GM19351 (cell line): ENCODE measurements around the gene RBX1.
"Not testable (repeated sequence)": the region's sequence is repeated elsewhere in the genome, so short reads cannot be mapped to it uniquely, and the experiment has no call there.

Experiments
- ATAC-seq: cut with Tn5 transposase; IDR thresholded peaks from one replicate; pipeline ENCODE4 v1.9.1; 2021; ENCODE audit warnings: mild to moderate bottlenecking, moderate library complexity; ENCODE audit not compliant: unreplicated experiment

Gene RBX1

GRCh38 chr22:40967111-40967760, 16.1 kb downstream of the RBX1 start:
- ATAC-seq, result no peak

DNA sequence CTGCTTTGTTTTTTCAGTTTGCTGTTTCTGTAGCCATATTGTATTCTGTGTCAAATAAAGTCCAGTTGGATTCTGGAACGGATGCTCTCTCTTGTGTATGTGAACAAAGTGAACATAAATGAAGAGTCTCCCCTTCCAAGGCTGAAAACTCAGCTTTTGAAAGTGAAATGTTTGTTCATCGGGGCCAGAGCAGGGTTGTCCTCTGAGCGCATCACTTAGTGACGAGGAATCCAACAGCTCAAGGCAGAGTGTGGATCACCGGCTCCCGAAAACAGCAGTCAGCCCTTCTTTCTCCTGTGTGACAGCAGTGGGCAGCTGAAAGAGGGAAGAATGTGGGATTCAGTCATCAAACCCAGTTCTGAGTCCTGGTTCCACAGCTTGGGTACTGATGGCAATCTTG, 21.4 kb downstream of the RBX1 start:
- ATAC-seq, result no peak

DNA sequence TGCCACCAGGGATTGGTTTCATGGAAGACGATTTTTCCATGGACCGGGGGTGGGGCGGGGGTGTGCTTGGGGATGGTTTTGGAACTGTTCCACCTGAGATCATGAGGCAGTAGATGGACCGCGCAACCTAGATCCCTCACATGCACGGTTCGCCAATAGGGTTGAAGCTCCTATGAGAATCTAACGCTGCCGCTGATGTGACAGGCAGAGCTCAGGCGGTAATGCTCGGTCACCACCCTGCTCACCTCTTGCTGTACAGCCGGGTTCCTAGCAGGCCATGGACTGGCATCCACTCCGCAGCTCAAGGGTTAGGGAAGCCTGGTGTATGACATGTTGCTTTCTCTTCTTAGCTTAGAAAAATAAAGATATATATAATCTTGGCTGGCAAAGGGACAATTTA, 22.0 kb downstream of the RBX1 start:
- no peak for ATAC-seq

- ATAC-seq, result no peak
Measured at GRCh38 chr22:40975366-40975765, 24.2 kb downstream of the RBX1 start.

- no peak for ATAC-seq
Measured at GRCh38 chr22:40976866-40977700, 25.9 kb downstream of the RBX1 start.

DNA sequence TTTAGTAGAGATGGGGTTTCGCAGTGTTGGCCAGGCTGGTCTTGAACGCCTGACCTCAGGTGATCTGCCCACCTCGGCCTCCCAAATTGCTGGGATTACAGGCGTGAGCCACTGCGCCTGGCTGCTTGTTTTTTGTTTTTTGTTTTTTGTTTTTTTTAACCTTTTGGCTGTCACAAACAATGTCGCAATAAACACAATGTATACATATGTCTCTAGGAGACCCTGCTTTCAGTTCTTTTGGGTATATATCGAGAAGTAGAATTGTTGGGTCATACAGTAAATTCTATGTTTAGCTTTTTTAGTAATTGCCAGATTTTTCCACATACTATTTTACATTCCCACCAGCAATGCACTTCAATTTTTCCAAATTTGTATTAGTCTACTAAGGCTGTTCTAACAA, 28.0 kb downstream of the RBX1 start:
- ATAC-seq, result no peak

- ATAC-seq, result no peak
Measured at GRCh38 chr22:40979871-40980270, 28.7 kb downstream of the RBX1 start.

DNA sequence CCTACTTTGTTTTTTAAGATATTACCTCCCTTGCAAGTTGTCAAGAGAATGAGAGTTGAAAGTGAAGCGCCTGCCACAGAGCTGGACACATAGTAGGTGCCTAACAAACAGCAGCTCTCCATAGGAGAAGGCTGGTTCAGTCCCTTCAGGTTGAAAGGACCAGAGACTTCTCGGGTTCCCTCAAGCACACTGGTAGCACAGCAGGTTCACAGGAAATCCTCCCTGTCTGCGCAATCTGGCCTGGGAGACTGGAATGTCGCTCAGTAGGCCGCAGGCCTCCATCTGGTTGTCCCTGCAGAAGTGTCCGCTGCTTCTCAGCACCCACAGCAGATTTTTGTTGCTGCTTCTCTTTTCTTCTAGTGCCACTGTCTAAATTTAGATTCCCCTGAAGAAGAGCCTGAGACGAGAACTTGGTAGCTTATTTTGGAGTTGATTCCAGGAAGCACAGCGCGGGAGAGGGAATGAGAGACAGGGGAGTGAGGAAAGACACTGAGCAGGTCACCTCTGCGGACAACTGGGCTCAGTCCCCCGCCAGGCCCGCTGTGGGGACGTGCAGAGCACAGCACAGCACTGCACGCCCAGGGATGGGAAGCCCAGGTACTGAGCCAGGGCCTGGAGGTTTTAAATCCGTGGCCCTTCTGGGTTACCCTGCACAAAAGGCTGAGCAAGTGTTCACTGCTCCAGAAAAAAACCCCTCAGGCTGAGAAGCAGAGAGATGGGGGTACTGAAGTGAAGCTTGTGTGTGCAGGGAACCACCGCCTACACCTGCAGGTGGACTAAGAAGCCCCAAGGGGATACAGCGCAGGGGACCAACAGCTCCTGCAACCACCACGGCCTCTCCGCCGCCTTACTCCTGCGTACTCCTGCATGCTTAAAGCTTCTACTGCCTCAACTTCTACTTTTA, 31.6 kb downstream of the RBX1 start:
- no peak for ATAC-seq

GRCh38 chr22:40991298-40991697, 40.1 kb downstream of the RBX1 start:
- no peak for ATAC-seq

GRCh38 chr22:40995821-40996220, 44.6 kb downstream of the RBX1 start:
- ATAC-seq, result no peak

DNA sequence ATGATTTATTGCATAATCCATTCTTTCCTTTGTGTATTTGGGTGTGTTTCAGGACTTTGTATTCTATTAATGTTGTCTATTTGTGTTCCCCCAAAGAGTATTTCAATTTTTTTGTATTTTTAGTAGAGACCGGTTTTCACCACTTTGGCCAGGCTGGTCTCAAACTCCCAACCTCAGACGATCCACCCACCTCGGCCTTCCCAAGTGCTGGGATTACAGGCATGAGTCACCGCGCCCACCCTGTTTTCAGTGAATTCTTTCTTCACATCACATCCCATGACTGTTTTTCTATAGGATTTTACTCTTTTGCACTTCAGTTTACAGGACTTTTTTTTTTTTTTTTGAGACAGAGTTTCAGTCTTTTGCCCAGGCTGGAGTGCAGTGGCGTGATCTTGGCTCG, 46.3 kb downstream of the RBX1 start:
- no peak for ATAC-seq

GRCh38 chr22:41000040-41000565, 48.9 kb downstream of the RBX1 start:
- no peak for ATAC-seq

GRCh38 chr22:41000941-41001721, 50.0 kb downstream of the RBX1 start:
- ATAC-seq, result no peak

DNA sequence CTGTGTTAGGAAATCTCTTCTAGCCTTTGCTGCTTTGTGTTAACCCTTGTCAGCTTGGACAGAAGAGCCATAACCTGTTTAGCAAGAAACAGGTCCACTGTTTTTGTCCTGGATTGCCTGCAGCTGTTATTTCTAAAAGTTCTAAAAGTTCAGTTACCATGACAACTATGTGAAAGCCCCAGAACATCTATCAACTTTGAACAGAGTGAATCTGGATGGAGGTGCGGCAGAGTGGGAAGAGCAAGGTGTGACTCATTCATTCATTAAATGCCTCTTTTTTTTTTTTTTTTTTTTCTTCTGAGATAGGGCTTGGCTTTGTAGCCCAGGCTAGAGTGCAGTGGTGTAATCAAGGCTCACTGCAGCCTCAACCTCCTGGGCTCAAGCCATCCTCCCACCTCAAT, 50.5 kb downstream of the RBX1 start:
- no peak for ATAC-seq

DNA sequence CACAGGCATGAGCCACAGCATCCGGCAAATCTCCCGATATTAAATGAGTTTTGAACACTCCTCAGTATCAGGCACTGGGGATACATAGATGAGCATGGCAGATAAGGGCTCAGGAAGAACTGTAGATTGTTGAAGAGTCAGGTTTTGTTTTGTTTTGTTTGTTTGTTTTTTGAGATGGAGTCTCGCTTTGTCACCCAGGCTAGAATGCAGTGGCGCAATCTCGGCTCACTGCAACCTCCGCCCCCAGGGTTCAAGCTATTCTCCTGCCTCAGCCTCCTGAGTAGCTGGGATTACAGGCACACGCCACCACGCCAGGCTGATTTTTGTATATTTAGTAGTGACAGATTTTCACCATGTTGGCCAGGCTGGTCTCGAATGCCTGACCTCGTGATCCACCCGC, 51.2 kb downstream of the RBX1 start:
- not testable (repeated sequence) for ATAC-seq

- no peak for ATAC-seq
Measured at GRCh38 chr22:41003066-41003465, 51.9 kb downstream of the RBX1 start.

DNA sequence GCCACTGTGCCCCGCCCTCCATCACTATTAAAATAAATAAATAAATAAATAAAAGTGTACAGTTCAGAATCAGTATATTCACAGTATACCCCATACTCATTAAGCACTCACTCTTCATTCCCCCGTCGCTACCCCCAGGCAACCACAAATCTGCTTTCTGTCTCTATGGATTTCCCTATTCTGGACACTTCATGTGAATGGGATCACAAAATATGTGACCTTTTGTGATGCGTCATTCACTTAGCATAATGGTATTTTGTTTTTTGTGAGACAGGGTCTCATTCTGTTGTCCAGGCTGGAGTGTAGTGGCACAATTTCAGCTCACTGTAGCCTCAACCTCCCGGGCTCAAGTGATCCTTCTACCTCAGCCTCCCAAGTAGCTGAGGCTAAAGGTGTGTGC, 52.8 kb downstream of the RBX1 start:
- no peak for ATAC-seq

DNA sequence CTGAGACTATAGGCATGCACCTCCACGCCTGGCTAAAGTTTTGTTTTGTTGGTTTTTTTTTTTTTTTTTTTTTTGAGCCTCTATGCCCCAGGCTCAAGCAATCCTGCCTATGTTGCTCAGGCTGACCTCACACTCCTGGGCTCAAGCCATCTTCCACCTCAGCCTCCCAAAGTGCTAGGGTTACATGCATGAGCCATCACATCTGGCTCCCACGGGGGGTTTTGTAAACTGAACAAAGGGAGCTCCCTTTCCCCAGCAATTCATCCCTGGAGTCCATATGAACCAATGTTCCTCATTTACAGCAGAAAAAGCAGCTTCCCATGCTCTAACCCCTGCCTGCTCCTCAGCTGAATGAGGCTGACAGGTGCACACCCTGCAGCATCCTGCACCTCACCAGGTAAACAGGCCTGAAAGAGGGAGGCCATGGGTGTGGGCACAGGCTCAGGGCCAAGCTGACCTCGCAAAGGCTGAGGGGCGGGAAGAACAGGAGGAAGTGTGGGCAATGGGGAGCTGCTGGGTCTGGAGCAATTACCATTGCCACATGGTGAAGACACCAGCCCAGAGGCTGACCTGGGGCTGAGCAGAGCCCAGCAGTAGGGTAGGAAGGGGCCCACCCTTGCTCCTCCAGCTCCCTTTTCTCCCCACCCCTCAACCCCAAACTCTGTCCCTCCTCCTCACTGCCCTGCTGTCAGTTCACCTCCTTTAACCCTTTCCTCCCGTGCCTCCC, 58.2 kb downstream of the RBX1 start:
- ATAC-seq, result no peak

- no peak for ATAC-seq
Measured at GRCh38 chr22:41015003-41015402, 63.8 kb downstream of the RBX1 start.
